ENCODE data around the gene SPATA18. TPM values are rescaled to one million over a fixed set of nuclear protein-coding genes. Genes with fewer than 3 reads are reported as not detected.
"Not testable (repeated sequence)": the region's sequence is repeated elsewhere in the genome, so short reads cannot be mapped to it uniquely, and the experiment has no call there.

The SPATA18 gene
- total RNA-seq, 3 donors from 2014 or later = 8.8 to 11.0 (median 9.6) TPM

DNA sequence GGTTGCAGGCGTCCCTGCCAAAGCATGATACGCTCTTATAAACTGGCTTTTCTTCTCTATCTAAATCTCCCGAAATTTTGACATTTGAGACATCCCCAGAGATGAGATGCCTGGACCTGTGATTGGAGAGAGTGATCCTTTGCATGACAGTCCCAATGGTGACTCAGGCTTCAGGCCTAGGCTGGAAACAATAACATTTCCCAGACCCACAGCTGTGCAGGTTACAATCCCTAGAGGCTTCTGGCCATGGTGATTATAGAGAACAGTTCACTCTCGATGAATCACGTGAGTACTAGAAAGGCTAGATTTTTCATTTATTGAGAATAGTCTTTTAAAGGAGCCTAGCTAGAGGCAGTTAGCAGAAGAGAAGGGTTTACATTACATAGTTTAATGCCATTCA lies 75.9 kb downstream of the SPATA18 start:
- intact Hi-C loops (cut with DNase I; ENCODE audit: low total_unique reads) = no loop called here
- Histone ChIP-seq H3K4me3 (no peak overlapping the region), H3K36me3 (no peaks in the 10 kb centered on the region), H3K27ac (no peak overlapping the region), H3K9me3 (peaks cover 0 to 8% of the 10 kb centered on the region in 2 donors), H3K4me1 (no peaks in the 10 kb centered on the region), H3K27me3 (no peaks in the 10 kb centered on the region)
- DNase-seq (ENCODE audit: low spot score in 2 of 2) = no peak
- TF ChIP-seq, protein P1, sequence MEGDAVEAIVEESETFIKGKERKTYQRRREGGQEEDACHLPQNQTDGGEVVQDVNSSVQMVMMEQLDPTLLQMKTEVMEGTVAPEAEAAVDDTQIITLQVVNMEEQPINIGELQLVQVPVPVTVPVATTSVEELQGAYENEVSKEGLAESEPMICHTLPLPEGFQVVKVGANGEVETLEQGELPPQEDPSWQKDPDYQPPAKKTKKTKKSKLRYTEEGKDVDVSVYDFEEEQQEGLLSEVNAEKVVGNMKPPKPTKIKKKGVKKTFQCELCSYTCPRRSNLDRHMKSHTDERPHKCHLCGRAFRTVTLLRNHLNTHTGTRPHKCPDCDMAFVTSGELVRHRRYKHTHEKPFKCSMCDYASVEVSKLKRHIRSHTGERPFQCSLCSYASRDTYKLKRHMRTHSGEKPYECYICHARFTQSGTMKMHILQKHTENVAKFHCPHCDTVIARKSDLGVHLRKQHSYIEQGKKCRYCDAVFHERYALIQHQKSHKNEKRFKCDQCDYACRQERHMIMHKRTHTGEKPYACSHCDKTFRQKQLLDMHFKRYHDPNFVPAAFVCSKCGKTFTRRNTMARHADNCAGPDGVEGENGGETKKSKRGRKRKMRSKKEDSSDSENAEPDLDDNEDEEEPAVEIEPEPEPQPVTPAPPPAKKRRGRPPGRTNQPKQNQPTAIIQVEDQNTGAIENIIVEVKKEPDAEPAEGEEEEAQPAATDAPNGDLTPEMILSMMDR (IDR thresholded peaks at IDR 0.05) = no peak
- no peak for TF ChIP-seq POLR2A (IDR thresholded peaks at IDR 0.05)
- no peak for TF ChIP-seq POLR2AphosphoS5 (IDR thresholded peaks at IDR 0.05)

DNA sequence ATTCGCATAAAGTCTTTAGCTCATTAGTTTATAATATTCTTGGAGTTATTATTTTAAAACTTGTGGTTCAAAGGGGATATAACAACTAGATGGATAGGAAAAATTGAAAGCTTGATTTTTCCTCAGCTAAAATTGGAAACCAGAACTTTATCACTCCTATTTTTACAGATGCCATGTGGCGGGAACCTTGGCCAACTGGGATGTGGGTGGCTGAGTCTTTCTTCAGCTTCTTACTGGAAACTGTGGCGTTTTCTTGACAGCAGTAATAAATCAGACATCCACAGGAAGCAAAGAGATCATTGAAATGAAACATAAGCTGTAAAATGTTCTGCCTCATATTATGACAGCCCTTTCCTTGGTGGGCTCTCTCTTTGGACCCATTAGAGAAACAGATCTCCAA lies 84.1 kb downstream of the SPATA18 start:
- no peaks in the 10 kb centered on the region for H3K36me3 ChIP-seq
- TF ChIP-seq, protein P1 (IDR thresholded peaks at IDR 0.05) = no peak
- no peak for TF ChIP-seq POLR2AphosphoS5 (IDR thresholded peaks at IDR 0.05)
- no peak for TF ChIP-seq POLR2A (IDR thresholded peaks at IDR 0.05)
- H3K27ac ChIP-seq = no peak overlapping the region
- intact Hi-C loops (cut with DNase I; ENCODE audit: low total_unique reads) = no loop called here
- no peak for DNase-seq (ENCODE audit: low spot score in 2 of 2)
- H3K27me3 ChIP-seq = no peaks in the 10 kb centered on the region
- peaks cover 0 to under 1% of the 10 kb centered on the region in 2 donors for H3K9me3 ChIP-seq
- no peak overlapping the region for H3K4me3 ChIP-seq
- H3K4me1 ChIP-seq = no peaks in the 10 kb centered on the region

DNA sequence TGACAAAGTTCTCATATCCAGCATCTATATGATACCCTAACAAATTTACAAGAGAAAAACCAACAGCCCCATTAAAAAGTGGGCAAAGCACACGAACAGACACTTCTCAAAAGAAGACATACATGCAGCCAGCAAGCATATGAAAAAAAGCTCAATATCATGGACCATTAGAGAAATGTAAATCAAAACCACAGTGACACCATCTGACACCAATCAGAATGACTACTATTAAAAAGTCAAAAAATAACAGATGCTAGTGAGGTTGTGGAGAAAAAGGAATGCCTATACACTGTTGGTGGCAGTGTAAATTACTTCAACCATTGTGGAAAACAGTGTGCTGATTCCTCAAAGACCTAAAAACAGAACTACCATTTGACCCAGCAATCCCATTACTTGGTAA lies 86.0 kb downstream of the SPATA18 start:
- H3K4me1 ChIP-seq; H3K27me3 ChIP-seq; H3K4me3 ChIP-seq; H3K27ac ChIP-seq; DNase-seq (ENCODE audit: low spot score in 2 of 2); H3K36me3 ChIP-seq; intact Hi-C loops (cut with DNase I; ENCODE audit: low total_unique reads): not testable (repeated sequence)
- peaks cover 0 to 14% of the 10 kb centered on the region in 2 donors for H3K9me3 ChIP-seq

DNA sequence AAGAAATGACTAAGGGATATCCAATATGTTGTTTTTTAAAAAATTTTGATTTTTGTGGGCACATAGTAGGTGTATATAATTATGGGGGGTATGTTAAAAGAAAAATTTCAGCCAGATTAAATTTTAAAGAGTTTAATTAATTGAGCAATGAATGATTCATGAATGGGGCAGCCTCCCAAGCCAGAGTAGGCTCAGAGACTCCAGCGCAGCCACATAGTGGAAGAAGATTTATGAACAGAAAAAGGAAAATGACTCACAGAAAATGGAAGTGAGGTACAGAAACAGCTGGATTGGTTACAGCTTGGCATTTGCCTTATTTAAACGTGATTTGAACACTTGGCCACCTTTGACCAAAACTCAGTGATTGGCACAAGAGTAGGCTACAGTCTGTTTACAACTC lies 91.7 kb downstream of the SPATA18 start:
- Histone ChIP-seq H3K4me3 (no peak overlapping the region), H3K27me3 (no peaks in the 10 kb centered on the region), H3K27ac (no peak overlapping the region), H3K36me3 (no peaks in the 10 kb centered on the region), H3K4me1 (no peaks in the 10 kb centered on the region), H3K9me3 (peaks cover 0 to 14% of the 10 kb centered on the region in 2 donors)
- no peak for DNase-seq (ENCODE audit: low spot score in 2 of 2)
- intact Hi-C loops (cut with DNase I; ENCODE audit: low total_unique reads) = no loop called here
- TF ChIP-seq, protein P1 (IDR thresholded peaks at IDR 0.05) = no peak
- TF ChIP-seq POLR2A (IDR thresholded peaks at IDR 0.05) = no peak
- TF ChIP-seq POLR2AphosphoS5 (IDR thresholded peaks at IDR 0.05) = no peak

DNA sequence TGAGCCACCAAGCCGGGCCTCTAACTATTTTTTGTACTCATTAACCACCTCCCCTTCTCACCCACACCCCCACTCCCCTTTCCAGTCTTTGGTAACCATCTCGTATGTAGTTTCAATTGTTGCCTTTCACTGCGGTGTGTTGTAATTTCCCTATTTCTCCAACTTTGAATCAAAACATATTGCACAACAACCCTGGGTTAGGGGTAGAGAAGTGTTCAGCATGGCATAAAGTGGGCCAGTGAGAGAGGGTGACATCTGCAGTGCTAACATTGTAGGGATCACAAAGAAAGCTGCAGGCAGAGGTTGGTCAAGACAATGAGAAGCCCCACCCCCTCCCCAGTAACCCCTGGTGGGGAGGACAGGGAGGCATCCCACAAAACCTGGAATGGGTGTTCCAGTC lies 92.7 kb downstream of the SPATA18 start:
- no peak for DNase-seq (ENCODE audit: low spot score in 2 of 2)
- H3K27ac ChIP-seq = no peak overlapping the region
- H3K36me3 ChIP-seq = no peaks in the 10 kb centered on the region
- no peaks in the 10 kb centered on the region for H3K4me1 ChIP-seq
- H3K4me3 ChIP-seq = no peak overlapping the region
- no peak for TF ChIP-seq POLR2AphosphoS5 (IDR thresholded peaks at IDR 0.05)
- no peaks in the 10 kb centered on the region for H3K27me3 ChIP-seq
- peaks cover 0 to 14% of the 10 kb centered on the region in 2 donors for H3K9me3 ChIP-seq
- intact Hi-C loops (cut with DNase I; ENCODE audit: low total_unique reads) = no loop called here

DNA sequence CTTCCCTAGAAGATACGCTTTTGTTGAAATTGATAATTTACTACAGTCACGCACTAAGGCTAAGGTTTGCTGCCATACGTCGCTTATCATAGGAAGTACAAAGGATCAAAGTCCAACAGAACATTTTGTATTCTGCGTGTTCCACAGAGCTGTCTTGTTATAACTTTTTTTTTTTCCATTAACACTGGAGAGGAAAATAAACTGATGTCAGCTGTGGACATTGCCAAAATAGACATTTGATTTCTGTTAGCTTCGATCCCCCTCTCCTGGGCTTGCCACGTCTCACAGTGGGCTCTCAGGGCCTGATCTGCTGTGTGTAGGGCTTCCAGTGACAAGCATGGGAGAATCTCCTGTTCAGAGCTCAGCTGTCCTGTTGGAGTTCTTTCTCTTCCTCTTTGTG lies 93.3 kb downstream of the SPATA18 start:
- no peak for DNase-seq (ENCODE audit: low spot score in 2 of 2)
- intact Hi-C loops (cut with DNase I; ENCODE audit: low total_unique reads) = no loop called here
- no peaks in the 10 kb centered on the region for H3K4me1 ChIP-seq
- no peak overlapping the region for H3K4me3 ChIP-seq
- TF ChIP-seq, protein P1 (IDR thresholded peaks at IDR 0.05) = no peak
- TF ChIP-seq POLR2AphosphoS5 (IDR thresholded peaks at IDR 0.05) (no peak), POLR2A (IDR thresholded peaks at IDR 0.05) (no peak)
- H3K36me3 ChIP-seq = no peaks in the 10 kb centered on the region
- H3K9me3 ChIP-seq = peaks cover 0 to 14% of the 10 kb centered on the region in 2 donors
- H3K27ac ChIP-seq = no peak overlapping the region
- no peaks in the 10 kb centered on the region for H3K27me3 ChIP-seq

Other genes starting within 250 kb of the SPATA18 start
- 10 to 100 TPM; 47.2 to 68.8 (median 57.4) TPM for gene DCUN1D4, start 208.2 kb upstream of the SPATA18 start, total RNA-seq
- gene LRRC66, start 30.9 kb upstream of the SPATA18 start, total RNA-seq = under 1 TPM; 0.29 to 0.48 (median 0.33) TPM
- 10 to 100 TPM; 22.2 to 46.6 (median 24.3) TPM for gene SGCB, start 13.0 kb upstream of the SPATA18 start, total RNA-seq

Measured in breast epithelium (tissue), 4 donors.